Neural cell (in vitro differentiated cells): ENCODE data around the gene MED13.

ENCODE experiments used
- CTCF ChIP-seq: fragments of 450-650 bp; IDR thresholded peaks from 2 replicates; pipeline ENCODE4 v1.5.1; 2014; ENCODE audit warnings: antibody characterized with exemption, mild to moderate bottlenecking, moderate library complexity; ENCODE audit not compliant: poor library complexity, severe bottlenecking
- EP300 ChIP-seq: fragments of 450-650 bp; conservative IDR thresholded peaks from 2 replicates; pipeline ENCODE4 v1.6.1; 2014; ENCODE audit warnings: antibody characterized with exemption, mild to moderate bottlenecking, moderate library complexity; ENCODE audit not compliant: poor library complexity, severe bottlenecking
- EZH2 ChIP-seq: fragments of 200-600, 300-800 bp; shearing (Covaris generic), sonication (generic); IDR thresholded peaks from 2 replicates; pipeline ENCODE4 v1.6.1; 2014; ENCODE audit warnings: antibody characterized with exemption, low read length, borderline replicate concordance, mild to moderate bottlenecking; ENCODE audit not compliant: insufficient read depth, poor library complexity, severe bottlenecking
- MXI1 ChIP-seq: fragments of 450-650 bp; conservative IDR thresholded peaks from 2 replicates; pipeline ENCODE4 v1.6.1; 2014; ENCODE audit warnings: antibody characterized with exemption, mild to moderate bottlenecking; ENCODE audit not compliant: poor library complexity, severe bottlenecking
- RAD21 ChIP-seq: fragments of 450-650 bp; conservative IDR thresholded peaks from 2 replicates; pipeline ENCODE4 v1.6.1; 2014; ENCODE audit warnings: antibody characterized with exemption, mild to moderate bottlenecking, moderate library complexity
- REST ChIP-seq: IDR thresholded peaks from 2 replicates; pipeline ENCODE4 v1.6.1; 2012; ENCODE audit warnings: borderline replicate concordance
- SMC3 ChIP-seq: fragments of 450-650 bp; conservative IDR thresholded peaks from 2 replicates; pipeline ENCODE4 v1.6.1; 2014; ENCODE audit warnings: antibody characterized with exemption, mild to moderate bottlenecking, moderate library complexity; ENCODE audit not compliant: poor library complexity
- TAF1 ChIP-seq: IDR thresholded peaks from 2 replicates; pipeline ENCODE4 v1.6.1; 2012; ENCODE audit warnings: low read depth

GRCh38 chr17:61984821-61985220 is 80.3 kb downstream of the MED13 start:
- TF ChIP-seq CTCF (no peak), EP300 (no peak), RAD21 (no peak), TAF1 (no peak), EZH2 (no peak), MXI1 (no peak), REST (no peak), SMC3 (no peak)
